ENCODE results near the gene SNX9. TPM values are rescaled to one million over a fixed set of nuclear protein-coding genes. Genes with fewer than 3 reads are reported as not detected.
"Not testable (repeated sequence)": the region's sequence is repeated elsewhere in the genome, so short reads cannot be mapped to it uniquely, and the experiment has no call there.

SNX9 gene
- polyA plus RNA-seq, 4 donors = 43.2 to 49.8 (median 47.4) TPM

DNA sequence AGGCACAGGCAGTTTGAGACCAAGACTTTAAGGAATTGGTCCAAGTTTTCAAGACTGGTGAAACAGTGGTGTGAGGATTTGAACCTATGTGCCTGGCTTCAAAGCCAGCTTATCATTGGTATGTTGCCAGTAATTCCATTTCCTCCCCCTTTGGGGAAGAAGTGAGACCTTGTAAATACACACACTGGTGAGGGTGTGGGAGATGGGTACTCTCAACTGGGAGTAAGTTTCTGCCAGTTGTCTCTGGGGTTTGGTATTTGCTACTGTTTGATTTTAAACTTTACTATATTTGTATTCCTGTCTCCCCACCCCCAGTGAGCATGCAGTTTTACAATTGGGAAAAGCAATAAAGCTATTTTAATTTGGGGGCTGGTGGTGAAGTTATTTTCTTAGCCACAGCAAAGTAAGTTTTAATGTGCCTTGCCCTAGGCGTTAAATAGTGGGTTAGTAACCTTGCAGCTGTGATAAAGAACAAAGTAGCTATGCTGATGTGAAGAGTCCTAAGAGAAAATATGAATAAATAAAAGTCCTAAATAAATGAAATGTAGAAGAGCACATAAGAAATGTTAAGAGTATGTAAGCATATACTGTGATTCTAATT lies 31.0 kb downstream of the SNX9 start:
- DNase-seq (ENCODE audit: low read depth in 4 of 4, low spot score in 3 of 4) = no peak

DNA sequence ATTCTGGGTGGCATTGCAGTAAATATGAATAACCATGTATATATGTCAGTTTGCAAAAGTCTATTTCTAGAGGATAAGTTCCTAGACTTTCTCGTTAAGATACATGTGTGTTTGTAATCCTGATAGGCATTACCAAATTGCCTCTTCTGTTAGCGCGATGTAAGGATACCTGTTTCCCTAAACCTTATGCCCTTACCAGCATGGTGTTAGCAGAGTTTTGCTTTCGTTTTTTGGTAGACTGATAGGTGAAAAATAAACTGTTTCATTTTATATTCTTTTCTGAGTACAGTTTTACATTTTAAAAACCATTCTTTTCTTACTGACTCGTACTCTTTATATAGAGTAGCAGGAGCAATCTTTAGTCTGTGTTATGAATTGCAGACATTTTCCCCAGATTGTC lies 32.3 kb downstream of the SNX9 start:
- no peak for DNase-seq (ENCODE audit: low read depth in 4 of 4, low spot score in 3 of 4)

GRCh38 chr6:157855804-157856203 lies 32.8 kb downstream of the SNX9 start:
- not testable (repeated sequence) for DNase-seq (ENCODE audit: low read depth in 4 of 4, low spot score in 3 of 4)

DNA sequence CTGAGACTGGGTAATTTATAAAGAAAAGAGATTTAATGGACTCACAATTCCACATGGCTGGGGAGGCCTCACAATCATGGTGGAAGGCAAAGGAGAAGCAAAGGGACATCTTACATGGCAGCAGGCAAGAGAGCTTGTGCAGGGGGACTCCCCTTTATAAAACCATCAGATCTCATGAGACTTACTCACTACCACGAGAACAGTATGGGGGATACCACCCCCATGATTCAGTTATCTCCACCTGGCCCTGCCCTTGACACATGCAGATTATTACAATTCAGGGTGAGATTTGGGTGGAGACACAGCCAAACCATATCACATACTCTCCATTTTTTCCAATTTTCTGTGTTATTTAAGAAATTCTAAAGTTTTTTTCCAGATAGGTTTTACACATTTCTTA lies 35.6 kb downstream of the SNX9 start:
- DNase-seq (ENCODE audit: low read depth in 4 of 4, low spot score in 3 of 4) = not testable (repeated sequence)

DNA sequence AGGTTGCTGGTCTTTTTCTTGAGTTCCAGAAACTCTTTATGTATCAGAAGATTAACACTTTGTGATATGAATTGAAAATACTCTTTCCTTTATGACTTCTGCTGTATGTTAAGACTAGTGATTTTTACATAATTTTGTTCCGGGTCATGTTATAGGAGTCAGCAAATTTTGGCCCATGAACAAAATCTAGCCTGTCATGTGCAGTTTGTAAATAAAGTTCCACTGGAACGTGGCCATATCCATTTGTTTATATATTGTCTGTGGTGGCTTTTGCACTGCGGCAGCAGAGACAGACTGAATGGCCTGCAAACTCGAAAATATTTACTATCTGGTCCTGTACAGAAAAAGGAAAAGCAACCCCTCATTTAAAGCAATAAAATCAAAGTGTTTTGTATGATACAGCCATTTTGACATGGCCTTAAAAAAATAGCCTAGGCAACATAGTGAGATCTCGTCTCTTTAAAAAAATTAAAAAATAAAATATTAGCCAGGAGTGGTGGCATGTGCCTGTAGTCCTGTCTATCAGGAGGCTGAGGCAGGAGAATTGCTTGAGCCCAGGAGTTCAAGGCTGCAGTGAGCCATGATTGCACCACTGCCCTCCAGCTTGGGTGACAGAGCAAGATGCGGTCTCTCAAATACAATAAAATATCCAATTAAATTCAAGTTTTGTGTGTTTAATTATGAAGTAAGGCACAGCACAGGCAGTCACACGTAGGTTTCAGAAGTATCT lies 36.9 kb downstream of the SNX9 start:
- DNase-seq (ENCODE audit: low read depth in 4 of 4, low spot score in 3 of 4) = no peak

GRCh38 chr6:157860505-157860991 lies 37.5 kb downstream of the SNX9 start:
- no peak for DNase-seq (ENCODE audit: low read depth in 4 of 4, low spot score in 3 of 4)

GRCh38 chr6:157861184-157861583 lies 38.1 kb downstream of the SNX9 start:
- DNase-seq (ENCODE audit: low read depth in 4 of 4, low spot score in 3 of 4) = no peak

- no peak for DNase-seq (ENCODE audit: low read depth in 4 of 4, low spot score in 3 of 4)
These were observed 38.8 kb downstream of the SNX9 start for GRCh38 chr6:157861814-157862213.

DNA sequence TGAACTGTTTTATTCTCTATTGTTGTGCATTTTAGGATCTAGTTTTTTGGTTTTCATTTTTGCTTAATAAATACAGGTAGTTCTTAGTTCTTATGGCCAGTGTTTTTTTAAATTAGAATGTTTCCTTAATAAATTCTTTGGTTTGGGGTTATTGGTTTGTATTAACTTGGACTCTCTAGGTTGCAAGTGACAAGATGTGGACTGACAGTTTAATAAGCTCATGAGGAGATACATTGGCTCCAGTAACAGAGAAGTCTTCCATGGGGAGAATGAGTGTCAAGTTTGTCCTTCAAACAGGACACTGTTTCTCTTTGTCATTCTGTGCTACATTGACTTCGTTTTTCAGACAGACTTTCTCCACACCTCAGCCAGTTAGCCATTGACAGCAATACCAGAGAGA lies 39.7 kb downstream of the SNX9 start:
- DNase-seq (ENCODE audit: low read depth in 4 of 4, low spot score in 3 of 4) = no peak

DNA sequence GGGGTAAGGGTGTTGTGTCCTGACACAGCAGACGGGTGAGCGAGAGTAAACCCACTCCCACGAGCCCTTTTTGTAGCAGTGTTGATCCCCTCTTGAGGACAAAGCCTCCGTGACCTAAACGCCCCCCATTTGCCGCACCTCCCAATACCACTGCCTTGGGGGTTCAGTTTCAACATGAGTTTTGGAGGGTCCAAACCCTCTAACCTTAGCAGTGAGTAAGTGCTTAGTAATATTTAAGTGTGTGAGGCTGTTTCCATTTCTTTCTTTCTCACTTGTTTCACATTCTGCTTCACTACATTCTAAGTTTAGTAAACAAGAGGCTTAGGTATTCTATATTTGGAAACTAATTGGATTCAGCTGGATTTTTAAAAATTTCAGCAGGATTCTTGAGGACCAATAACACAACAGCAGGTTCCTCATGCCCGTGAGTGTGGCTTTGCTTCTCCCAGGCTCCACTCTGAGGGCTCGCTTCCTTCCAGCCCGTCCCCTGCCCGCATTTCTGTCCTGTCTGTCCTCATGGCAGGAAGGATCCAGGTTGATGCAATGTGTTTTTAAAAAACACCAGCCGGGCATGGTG lies 41.2 kb downstream of the SNX9 start:
- no peak for DNase-seq (ENCODE audit: low read depth in 4 of 4, low spot score in 3 of 4)

- no peak for DNase-seq (ENCODE audit: low read depth in 4 of 4, low spot score in 3 of 4)
These were observed 42.2 kb downstream of the SNX9 start for GRCh38 chr6:157865249-157865648.

DNA sequence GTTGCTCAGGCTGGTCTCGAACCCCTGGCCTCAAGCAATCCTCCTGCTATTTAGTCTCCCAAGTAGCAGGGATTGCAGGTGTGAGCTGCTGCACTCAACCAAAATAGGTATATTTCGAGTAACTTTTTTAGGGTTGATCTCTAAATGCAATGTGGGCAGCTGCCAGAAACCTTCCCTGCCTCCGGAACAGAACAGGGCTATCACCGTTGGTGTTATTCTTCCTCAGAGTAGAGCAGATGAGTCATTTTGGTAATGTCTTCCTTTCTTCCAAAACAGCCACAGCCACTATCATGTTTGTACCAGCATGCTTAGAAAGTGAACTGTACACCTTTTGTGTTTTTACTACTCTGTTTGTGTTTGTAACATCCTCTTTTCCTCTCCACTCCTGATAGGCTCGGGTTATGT lies 44.1 kb downstream of the SNX9 start:
- DNase-seq (ENCODE audit: low read depth in 4 of 4, low spot score in 3 of 4) = no peak

DNA sequence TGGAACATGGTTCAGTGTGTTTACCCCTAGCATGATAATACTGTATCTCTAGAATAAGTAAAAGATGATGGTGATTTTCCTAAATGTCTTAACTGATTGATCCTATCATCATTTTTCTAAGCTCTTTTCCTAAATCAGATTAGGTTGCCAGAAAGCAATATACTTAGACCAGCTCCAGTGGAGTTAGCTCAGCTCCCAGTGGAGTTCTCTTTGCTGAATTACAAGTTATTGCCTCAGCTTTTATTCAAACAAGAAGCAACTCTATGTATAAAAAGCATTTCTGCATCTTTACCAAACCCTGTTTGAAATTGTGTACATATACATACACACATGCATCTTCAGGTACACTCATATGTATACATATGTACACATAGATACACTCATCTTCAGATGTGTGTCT lies 44.9 kb downstream of the SNX9 start:
- DNase-seq (ENCODE audit: low read depth in 4 of 4, low spot score in 3 of 4) = no peak

- DNase-seq (ENCODE audit: low read depth in 4 of 4, low spot score in 3 of 4) = no peak
These were observed 45.8 kb downstream of the SNX9 start for GRCh38 chr6:157868835-157869234.

DNA sequence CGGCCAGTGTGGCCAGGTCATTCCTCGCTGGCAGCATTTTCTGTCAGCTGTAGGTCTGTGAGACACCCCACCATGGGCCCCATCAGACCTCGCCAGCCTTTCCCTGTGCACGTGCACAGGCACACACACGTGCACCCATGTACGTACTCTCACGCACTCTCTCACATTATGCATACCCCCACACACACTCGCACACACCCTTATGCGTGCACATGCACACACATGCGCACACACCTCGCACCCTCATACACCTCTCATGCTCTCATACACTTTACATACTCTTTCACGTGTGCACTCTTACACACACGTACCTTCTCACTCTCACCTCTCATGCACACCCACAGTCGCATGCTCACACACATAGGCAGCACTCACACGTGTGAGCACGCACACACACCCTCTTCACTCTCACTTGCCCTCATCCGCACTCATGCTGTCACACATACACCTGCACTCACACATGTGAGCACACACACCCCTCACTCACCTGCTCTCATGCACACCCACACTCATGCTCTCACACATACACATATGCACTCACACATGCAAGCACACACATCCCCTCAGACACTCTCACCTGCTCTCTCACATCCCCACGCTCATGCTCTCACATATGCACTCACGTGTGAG lies 46.7 kb downstream of the SNX9 start:
- no peak for DNase-seq (ENCODE audit: low read depth in 4 of 4, low spot score in 3 of 4)

DNA sequence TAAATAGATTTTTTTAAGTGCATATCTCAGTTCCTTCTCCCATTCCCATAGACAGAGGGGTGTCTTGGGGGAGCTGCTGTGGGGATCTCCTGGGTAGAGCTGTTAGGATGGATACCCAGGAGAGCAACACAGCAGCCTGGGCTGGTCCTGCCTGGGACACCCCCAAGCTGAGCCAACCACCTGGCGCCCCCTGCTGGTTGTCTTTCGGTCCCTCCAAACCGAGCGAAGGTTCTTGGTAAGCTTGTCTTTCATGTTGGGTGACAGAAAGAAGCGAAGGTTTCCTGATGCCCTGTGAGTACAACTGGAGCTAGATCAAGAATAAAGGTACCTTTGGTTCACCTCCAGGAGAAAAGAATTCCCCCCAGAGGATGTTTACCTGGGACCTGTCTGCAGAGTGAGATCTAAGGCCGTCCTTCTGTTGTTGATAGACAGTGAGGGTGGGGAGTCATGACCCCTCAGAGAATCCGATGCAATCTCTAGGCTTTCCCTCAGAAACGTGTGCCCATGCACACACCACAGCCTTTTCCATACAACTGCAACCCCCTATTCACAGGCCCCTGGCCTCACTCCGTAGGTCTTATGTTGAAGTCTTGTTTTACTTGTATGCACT lies 50.8 kb downstream of the SNX9 start:
- DNase-seq (ENCODE audit: low read depth in 4 of 4, low spot score in 3 of 4) = peak; percentile 16 to 41 (median 22)

DNA sequence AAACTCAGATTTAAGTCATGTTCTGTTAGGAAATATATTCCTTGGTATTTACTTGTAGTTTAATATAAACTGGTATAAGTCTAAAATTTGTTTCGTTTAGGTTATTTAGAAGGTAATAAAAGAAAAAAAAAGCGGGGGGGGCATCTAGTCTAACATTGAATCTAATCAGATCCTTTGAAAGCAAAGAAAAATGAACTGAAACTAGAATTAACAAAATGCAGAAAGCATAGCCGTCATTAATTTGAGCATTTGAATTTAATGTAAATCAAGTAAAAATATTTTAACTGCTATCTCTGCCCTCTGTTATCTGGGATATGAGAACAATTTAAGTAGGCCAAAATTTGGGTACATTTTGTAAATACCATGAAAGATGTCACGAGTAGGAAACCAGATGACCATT lies 54.1 kb downstream of the SNX9 start:
- no peak for DNase-seq (ENCODE audit: low read depth in 4 of 4, low spot score in 3 of 4)

- no peak for DNase-seq (ENCODE audit: low read depth in 4 of 4, low spot score in 3 of 4)
These were observed 54.8 kb downstream of the SNX9 start for GRCh38 chr6:157877573-157878438.

DNA sequence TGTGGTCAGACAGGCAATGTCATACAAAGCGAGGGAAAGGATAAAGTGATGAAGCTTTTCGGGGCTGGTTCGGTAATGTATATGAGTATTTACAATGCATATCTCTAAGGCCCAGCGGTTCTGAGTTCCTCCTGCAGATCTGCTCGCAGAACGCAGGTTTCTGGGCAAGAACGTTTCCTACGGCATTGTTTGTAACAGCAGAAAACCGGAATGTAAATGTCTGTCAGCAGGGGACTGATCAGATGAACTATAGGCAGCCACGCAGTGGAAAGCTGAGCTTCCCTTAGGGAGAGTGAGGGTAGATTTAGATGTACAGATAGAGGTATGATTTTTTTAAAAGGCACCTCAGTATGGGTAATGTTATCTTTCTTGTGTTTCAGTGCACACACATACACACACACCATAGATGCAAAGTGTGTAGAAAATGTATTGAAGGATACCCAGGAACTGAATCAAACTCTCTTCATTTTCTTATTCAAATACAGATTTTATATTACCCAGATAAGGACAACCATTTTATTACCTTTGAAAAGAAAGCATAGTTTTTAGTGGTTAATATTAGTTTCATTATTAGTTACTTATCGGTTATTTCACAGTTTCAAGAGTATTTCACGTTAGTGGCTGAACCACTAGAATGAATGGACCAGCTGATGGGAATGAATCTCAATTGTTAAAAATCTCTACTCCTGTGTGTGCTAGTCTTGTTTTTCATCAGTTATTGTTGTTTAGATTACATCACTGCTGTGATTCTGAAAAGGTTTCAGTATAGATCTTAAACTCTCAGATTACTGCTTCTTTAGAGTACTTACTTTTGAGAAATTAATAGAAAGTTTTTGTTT lies 56.2 kb downstream of the SNX9 start:
- DNase-seq (ENCODE audit: low read depth in 4 of 4, low spot score in 3 of 4) = no peak

Data from right renal pelvis (tissue), 4 donors.